ENCODE measurements around the gene PNPLA5.
"Not testable (repeated sequence)": the region's sequence is repeated elsewhere in the genome, so short reads cannot be mapped to it uniquely, and the experiment has no call there.

PNPLA5 gene

GRCh38 chr22:43881091-43882061 is 10.4 kb downstream of the PNPLA5 start:
- DNase-seq (ENCODE audit: low read depth): no peak

GRCh38 chr22:43880541-43880991 is 11.2 kb downstream of the PNPLA5 start:
- no peak for DNase-seq (ENCODE audit: low read depth)

- DNase-seq (ENCODE audit: low read depth): no peak
These were observed 11.8 kb downstream of the PNPLA5 start for GRCh38 chr22:43879901-43880540.

- no peak for DNase-seq (ENCODE audit: low read depth)
These were observed 12.8 kb downstream of the PNPLA5 start for GRCh38 chr22:43878831-43879550.

- DNase-seq (ENCODE audit: low read depth): no peak
These were observed 13.6 kb downstream of the PNPLA5 start for GRCh38 chr22:43878079-43878795.

GRCh38 chr22:43876866-43877509 is 14.8 kb downstream of the PNPLA5 start:
- DNase-seq (ENCODE audit: low read depth): no peak

GRCh38 chr22:43869799-43870198 is 22.0 kb downstream of the PNPLA5 start:
- DNase-seq (ENCODE audit: low read depth): no peak

- DNase-seq (ENCODE audit: low read depth): not testable (repeated sequence)
These were observed 22.8 kb downstream of the PNPLA5 start for GRCh38 chr22:43869001-43869400.

GRCh38 chr22:43867839-43868635 is 23.8 kb downstream of the PNPLA5 start:
- DNase-seq (ENCODE audit: low read depth): no peak

- DNase-seq (ENCODE audit: low read depth): no peak
These were observed 29.0 kb downstream of the PNPLA5 start for GRCh38 chr22:43862882-43863202.

GRCh38 chr22:43862074-43862881 is 29.5 kb downstream of the PNPLA5 start, which contains the start of gene SULT4A1:
Gene SULT4A1, minus strand, starts transcription at chr22:43862513. Its CDS starts 131 bp downstream, at chr22:43862382.
- DNase-seq (ENCODE audit: low read depth): no peak

GRCh38 chr22:43861529-43861928 is 30.3 kb downstream of the PNPLA5 start:
- DNase-seq (ENCODE audit: low read depth): no peak

- DNase-seq (ENCODE audit: low read depth): no peak
These were observed 31.0 kb downstream of the PNPLA5 start for GRCh38 chr22:43860831-43861230.

GRCh38 chr22:43860126-43860525 is 31.7 kb downstream of the PNPLA5 start:
- no peak for DNase-seq (ENCODE audit: low read depth)

- DNase-seq (ENCODE audit: low read depth): no peak
These were observed 32.2 kb downstream of the PNPLA5 start for GRCh38 chr22:43859621-43860020.

- no peak for DNase-seq (ENCODE audit: low read depth)
These were observed 32.6 kb downstream of the PNPLA5 start for GRCh38 chr22:43859176-43859575.

- DNase-seq (ENCODE audit: low read depth): no peak
These were observed 33.5 kb downstream of the PNPLA5 start for GRCh38 chr22:43858156-43858895.

- DNase-seq (ENCODE audit: low read depth): no peak
These were observed 34.4 kb downstream of the PNPLA5 start for GRCh38 chr22:43857367-43857766.

- no peak for DNase-seq (ENCODE audit: low read depth)
These were observed 36.4 kb downstream of the PNPLA5 start for GRCh38 chr22:43855431-43855830.
